ENCODE measurements around the gene RPSA.
A peak's percentile ranks its signal among the peaks of the same experiment; 100 is the strongest.

The RPSA gene

DNA sequence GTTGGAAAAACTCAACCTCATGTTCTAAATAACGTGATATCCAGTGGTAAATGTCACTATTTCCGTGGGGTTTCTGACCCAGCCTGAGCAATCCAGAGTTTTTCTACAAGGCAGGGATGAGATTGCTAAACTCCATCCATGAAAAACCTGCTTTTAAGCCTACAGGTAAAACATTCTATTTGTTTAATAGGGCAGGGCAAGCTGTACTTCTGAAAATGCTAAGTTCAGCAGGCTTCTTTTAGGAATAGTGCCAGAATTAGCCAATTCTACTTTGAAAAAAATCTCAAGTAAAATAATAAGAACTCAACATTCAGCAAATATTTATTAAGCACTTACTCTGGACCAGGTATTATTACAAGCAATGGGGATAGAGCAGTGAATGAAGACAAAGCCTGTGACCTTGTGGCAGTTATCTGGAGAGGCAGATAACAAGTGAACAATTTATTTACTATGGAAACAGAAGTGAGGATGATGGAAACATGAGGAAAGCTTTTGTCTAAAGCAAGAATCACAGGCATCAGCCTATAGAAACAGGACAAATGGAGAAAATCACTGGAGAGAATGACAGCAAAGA lies 13.3 kb downstream of the RPSA start:
- Histone ChIP-seq H3K9me3 (ENCODE audit: low read depth, low read length) (no peaks in the 10 kb centered on the region), H3K4me3 (no peak overlapping the region), H3K36me3 (ENCODE audit: insufficient read depth, low read length) (no peaks in the 10 kb centered on the region), H3K9ac (ENCODE audit: insufficient read length) (no peak overlapping the region), H3K27ac (no peak overlapping the region)
- TF ChIP-seq EZH2 (IDR thresholded peaks at IDR 0.05), result no peak
- TF ChIP-seq FOXP2 (optimal IDR thresholded peaks at IDR 0.05; ENCODE audit: control extremely low read depth, extremely low read length, insufficient read depth), result no peak
- no peak for TF ChIP-seq POLR2AphosphoS5 (IDR thresholded peaks at IDR 0.05; ENCODE audit: borderline replicate concordance, low read depth, low read length)
- DNase-seq (ENCODE audit: low read depth, low spot score), result no peak

- TF ChIP-seq POLR2AphosphoS5 (IDR thresholded peaks at IDR 0.05; ENCODE audit: borderline replicate concordance, low read depth, low read length) (no peak), FOXP2 (optimal IDR thresholded peaks at IDR 0.05; ENCODE audit: control extremely low read depth, extremely low read length, insufficient read depth) (no peak), EZH2 (IDR thresholded peaks at IDR 0.05) (no peak)
- no peak for DNase-seq (ENCODE audit: low read depth, low spot score)
- H3K27ac ChIP-seq, result no peak overlapping the region
- no peaks in the 10 kb centered on the region for H3K36me3 ChIP-seq (ENCODE audit: insufficient read depth, low read length)
- H3K9me3 ChIP-seq (ENCODE audit: low read depth, low read length), result no peaks in the 10 kb centered on the region
- no peak overlapping the region for H3K9ac ChIP-seq (ENCODE audit: insufficient read length)
- no peak overlapping the region for H3K4me3 ChIP-seq
Observed at GRCh38 chr3:39420543-39420942, 14.0 kb downstream of the RPSA start.

DNA sequence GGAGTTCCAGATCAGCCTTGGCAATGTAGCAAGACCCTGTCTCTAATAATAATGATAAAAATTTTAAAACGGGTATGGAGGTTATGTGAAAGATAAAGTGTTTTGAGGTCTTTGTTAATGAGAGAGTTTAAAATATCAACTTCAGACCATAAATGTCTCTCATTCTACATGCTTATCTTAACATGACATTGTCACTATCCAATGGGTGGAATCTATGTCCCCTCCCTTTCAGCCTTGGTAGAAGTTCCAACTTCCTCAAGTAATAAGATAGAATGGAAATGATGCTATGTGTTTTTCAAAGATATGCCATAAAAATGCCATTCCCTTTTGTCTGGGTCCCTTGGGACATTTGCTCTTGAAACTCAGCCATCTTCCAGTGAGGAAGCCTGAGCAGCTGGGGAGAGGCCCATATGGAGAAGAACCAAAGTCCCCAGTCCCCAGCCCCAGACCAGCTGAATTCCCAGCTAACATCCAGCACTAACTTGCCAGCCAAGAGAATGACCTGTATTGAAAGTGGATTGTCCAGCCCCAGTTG lies 17.0 kb downstream of the RPSA start:
- H3K4me3 ChIP-seq, result no peak overlapping the region
- no peak for DNase-seq (ENCODE audit: low read depth, low spot score)
- no peaks in the 10 kb centered on the region for H3K36me3 ChIP-seq (ENCODE audit: insufficient read depth, low read length)

DNA sequence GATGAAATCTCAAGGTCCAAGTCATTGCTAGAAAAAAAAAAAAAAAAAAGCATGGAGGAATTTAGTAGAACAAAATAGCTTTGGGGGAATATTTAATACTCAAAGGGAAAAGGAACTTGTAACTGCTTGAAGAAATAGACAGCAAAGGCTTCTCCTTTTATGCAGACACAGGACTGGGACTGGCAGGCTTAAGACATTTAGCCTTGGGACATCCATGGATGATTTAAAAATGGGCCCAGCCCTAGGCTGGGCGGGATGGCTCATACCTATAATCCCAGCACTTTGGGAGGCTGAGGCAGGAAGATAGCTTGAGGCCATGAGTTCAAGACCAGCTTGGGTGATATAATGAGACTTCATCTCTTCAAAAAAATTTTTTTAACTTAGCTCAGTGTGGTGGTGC lies 19.8 kb downstream of the RPSA start:
- no peak for DNase-seq (ENCODE audit: low read depth, low spot score)
- Histone ChIP-seq H3K9me3 (ENCODE audit: low read depth, low read length) (no peaks in the 10 kb centered on the region), H3K36me3 (ENCODE audit: insufficient read depth, low read length) (no peaks in the 10 kb centered on the region), H3K4me3 (no peak overlapping the region), H3K9ac (ENCODE audit: insufficient read length) (no peak overlapping the region), H3K27ac (peak overlapping the region; percentile 42; the same call in 1 of the 2 replicates)
- TF ChIP-seq EZH2 (IDR thresholded peaks at IDR 0.05) (no peak), POLR2AphosphoS5 (IDR thresholded peaks at IDR 0.05; ENCODE audit: borderline replicate concordance, low read depth, low read length) (no peak), FOXP2 (optimal IDR thresholded peaks at IDR 0.05; ENCODE audit: control extremely low read depth, extremely low read length, insufficient read depth) (no peak)

More for the DNA sequence above, 17.0 kb downstream of the RPSA start:
- Histone ChIP-seq H3K27ac (no peak overlapping the region), H3K9me3 (ENCODE audit: low read depth, low read length) (no peaks in the 10 kb centered on the region), H3K9ac (ENCODE audit: insufficient read length) (no peak overlapping the region)
- TF ChIP-seq FOXP2 (optimal IDR thresholded peaks at IDR 0.05; ENCODE audit: control extremely low read depth, extremely low read length, insufficient read depth) (no peak), EZH2 (IDR thresholded peaks at IDR 0.05) (no peak), POLR2AphosphoS5 (IDR thresholded peaks at IDR 0.05; ENCODE audit: borderline replicate concordance, low read depth, low read length) (no peak)

DNA sequence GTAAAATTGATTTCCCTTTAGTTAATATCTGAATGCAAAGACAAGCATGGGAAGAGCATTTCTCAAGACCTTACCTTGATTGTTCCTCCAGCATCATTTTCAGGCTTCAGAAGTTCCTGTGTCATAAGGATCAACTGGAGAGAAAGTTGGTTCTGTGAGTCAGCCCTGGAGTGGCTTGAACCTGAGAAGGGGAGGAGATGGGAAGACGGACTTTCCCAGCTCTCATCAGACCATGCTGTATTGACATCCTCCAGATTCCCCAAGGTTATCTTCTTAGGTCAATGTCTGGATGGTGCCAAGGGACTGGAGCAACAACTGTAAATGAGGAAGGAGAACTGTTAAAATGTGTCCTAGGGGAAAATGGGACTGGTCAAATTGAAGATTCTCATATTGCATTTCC lies 21.0 kb downstream of the RPSA start:
- Histone ChIP-seq H3K27ac (no peak overlapping the region), H3K36me3 (ENCODE audit: insufficient read depth, low read length) (no peaks in the 10 kb centered on the region), H3K9ac (ENCODE audit: insufficient read length) (no peak overlapping the region), H3K4me3 (no peak overlapping the region), H3K9me3 (ENCODE audit: low read depth, low read length) (no peaks in the 10 kb centered on the region)
- DNase-seq (ENCODE audit: low read depth, low spot score), result no peak
- TF ChIP-seq EZH2 (IDR thresholded peaks at IDR 0.05) (no peak), FOXP2 (optimal IDR thresholded peaks at IDR 0.05; ENCODE audit: control extremely low read depth, extremely low read length, insufficient read depth) (no peak), POLR2AphosphoS5 (IDR thresholded peaks at IDR 0.05; ENCODE audit: borderline replicate concordance, low read depth, low read length) (no peak)

- TF ChIP-seq EZH2 (IDR thresholded peaks at IDR 0.05) (no peak), FOXP2 (optimal IDR thresholded peaks at IDR 0.05; ENCODE audit: control extremely low read depth, extremely low read length, insufficient read depth) (no peak), POLR2AphosphoS5 (IDR thresholded peaks at IDR 0.05; ENCODE audit: borderline replicate concordance, low read depth, low read length) (no peak)
- no peak for DNase-seq (ENCODE audit: low read depth, low spot score)
Observed at GRCh38 chr3:39428745-39429201, 22.3 kb downstream of the RPSA start.

GRCh38 chr3:39429466-39429865 lies 22.9 kb downstream of the RPSA start:
- Histone ChIP-seq H3K9me3 (ENCODE audit: low read depth, low read length) (no peaks in the 10 kb centered on the region), H3K9ac (ENCODE audit: insufficient read length) (no peak overlapping the region), H3K27ac (no peak overlapping the region), H3K4me3 (no peak overlapping the region), H3K36me3 (ENCODE audit: insufficient read depth, low read length) (no peaks in the 10 kb centered on the region)
- TF ChIP-seq EZH2 (IDR thresholded peaks at IDR 0.05) (no peak), POLR2AphosphoS5 (IDR thresholded peaks at IDR 0.05; ENCODE audit: borderline replicate concordance, low read depth, low read length) (no peak), FOXP2 (optimal IDR thresholded peaks at IDR 0.05; ENCODE audit: control extremely low read depth, extremely low read length, insufficient read depth) (no peak)
- DNase-seq (ENCODE audit: low read depth, low spot score), result no peak

More at GRCh38 chr3:39428745-39429201, 22.3 kb downstream of the RPSA start:
- no peak overlapping the region for H3K27ac ChIP-seq
- H3K36me3 ChIP-seq (ENCODE audit: insufficient read depth, low read length), result no peaks in the 10 kb centered on the region
- no peak overlapping the region for H3K9ac ChIP-seq (ENCODE audit: insufficient read length)
- no peak overlapping the region for H3K4me3 ChIP-seq
- H3K9me3 ChIP-seq (ENCODE audit: low read depth, low read length), result no peaks in the 10 kb centered on the region

DNA sequence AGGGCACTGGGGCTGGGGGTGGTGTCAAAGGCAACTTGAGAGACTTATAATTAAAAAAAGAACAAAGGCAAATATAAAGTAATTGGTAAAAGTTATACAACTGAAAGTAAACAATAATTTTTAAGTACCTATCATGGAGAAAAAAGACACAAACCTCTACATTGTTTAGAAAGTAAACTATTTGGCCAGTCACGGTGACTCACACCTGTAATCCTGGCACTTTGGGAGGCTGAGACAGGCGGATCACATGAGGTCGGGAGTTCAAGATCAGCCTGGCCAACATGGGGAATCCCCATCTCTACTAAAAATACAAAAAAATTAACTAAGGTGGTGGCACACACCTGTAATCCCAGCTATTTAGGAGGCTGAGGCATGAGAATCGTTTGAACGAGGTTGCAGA lies 25.8 kb downstream of the RPSA start:
- no peaks in the 10 kb centered on the region for H3K9me3 ChIP-seq (ENCODE audit: low read depth, low read length)
- no peak overlapping the region for H3K9ac ChIP-seq (ENCODE audit: insufficient read length)
- no peaks in the 10 kb centered on the region for H3K36me3 ChIP-seq (ENCODE audit: insufficient read depth, low read length)
- no peak overlapping the region for H3K4me3 ChIP-seq
- TF ChIP-seq EZH2 (IDR thresholded peaks at IDR 0.05), result no peak
- TF ChIP-seq POLR2AphosphoS5 (IDR thresholded peaks at IDR 0.05; ENCODE audit: borderline replicate concordance, low read depth, low read length), result no peak
- no peak for TF ChIP-seq FOXP2 (optimal IDR thresholded peaks at IDR 0.05; ENCODE audit: control extremely low read depth, extremely low read length, insufficient read depth)
- no peak for DNase-seq (ENCODE audit: low read depth, low spot score)
- no peak overlapping the region for H3K27ac ChIP-seq

Data from SK-N-MC (cell line).